ENCODE data around the gene SLC25A11.
"Not testable (repeated sequence)": the region's sequence is repeated elsewhere in the genome, so short reads cannot be mapped to it uniquely, and the experiment has no call there.

Gene SLC25A11

GRCh38 chr17:4934173-4934979, 5.5 kb downstream of the SLC25A11 start:
- Mint-ChIP-seq H3K36me3 (ENCODE audit: low read depth) (peaks cover 10% of the 10 kb centered on the region), H3K4me3 (peak overlapping the region in 2 of 3 experiments; percentile 0 to 15), H3K27me3 (ENCODE audit: low read depth) (no peaks in the 10 kb centered on the region), H3K27ac (peak overlapping the region in 1 of 3 experiments; percentile 26), H3K4me1 (peaks cover 23% of the 10 kb centered on the region), H3K9me3 (no peaks in the 10 kb centered on the region)
- peak in 1 of 3 experiments; percentile 8 for TF ChIP-seq CTCF (IDR thresholded peaks at IDR 0.05; ENCODE audit: unreplicated experiment in 3 of 3)

GRCh38 chr17:4933646-4934045, 6.2 kb downstream of the SLC25A11 start:
- no peaks in the 10 kb centered on the region for H3K27me3 Mint-ChIP-seq (ENCODE audit: low read depth)
- H3K9me3 Mint-ChIP-seq, result no peaks in the 10 kb centered on the region
- H3K4me3 Mint-ChIP-seq, result no peak overlapping the region
- TF ChIP-seq CTCF (IDR thresholded peaks at IDR 0.05; ENCODE audit: unreplicated experiment in 3 of 3), result no peak
- peaks cover 16% of the 10 kb centered on the region for H3K4me1 Mint-ChIP-seq
- H3K36me3 Mint-ChIP-seq (ENCODE audit: low read depth), result peaks cover 10% of the 10 kb centered on the region
- peak overlapping the region in 1 of 3 experiments; percentile 47 for H3K27ac Mint-ChIP-seq

- Mint-ChIP-seq H3K27ac (no peak overlapping the region), H3K36me3 (ENCODE audit: low read depth) (peaks cover 10% of the 10 kb centered on the region), H3K9me3 (no peaks in the 10 kb centered on the region), H3K4me3 (no peak overlapping the region), H3K27me3 (ENCODE audit: low read depth) (no peaks in the 10 kb centered on the region), H3K4me1 (peaks cover 10% of the 10 kb centered on the region)
- no peak for TF ChIP-seq CTCF (IDR thresholded peaks at IDR 0.05; ENCODE audit: unreplicated experiment in 3 of 3)
Measured at GRCh38 chr17:4932756-4933155, 7.1 kb downstream of the SLC25A11 start.

GRCh38 chr17:4931963-4932362, 7.9 kb downstream of the SLC25A11 start, which contains the start of gene GP1BA:
TSS of gene GP1BA (plus strand) at chr17:4932277. CDS start at chr17:4932605, 328 bp downstream.
- no peak within 1 kb of the TSS for H3K4me3 Mint-ChIP-seq
- H3K4me1 Mint-ChIP-seq, result peaks cover 10% of the 10 kb centered on the region
- no peak for TF ChIP-seq CTCF (IDR thresholded peaks at IDR 0.05; ENCODE audit: unreplicated experiment in 3 of 3)
- peaks cover 10% of the 10 kb centered on the region for H3K36me3 Mint-ChIP-seq (ENCODE audit: low read depth)
- no peak within 1 kb of the TSS for H3K27ac Mint-ChIP-seq
- H3K9me3 Mint-ChIP-seq, result no peaks in the 10 kb centered on the region
- no peaks in the 10 kb centered on the region for H3K27me3 Mint-ChIP-seq (ENCODE audit: low read depth)

- no peaks in the 10 kb centered on the region for H3K27me3 Mint-ChIP-seq (ENCODE audit: low read depth)
- no peak overlapping the region for H3K27ac Mint-ChIP-seq
- no peaks in the 10 kb centered on the region for H3K9me3 Mint-ChIP-seq
- TF ChIP-seq CTCF (IDR thresholded peaks at IDR 0.05; ENCODE audit: unreplicated experiment in 3 of 3), result no peak
- peaks cover 2% of the 10 kb centered on the region for H3K4me1 Mint-ChIP-seq
- H3K36me3 Mint-ChIP-seq (ENCODE audit: low read depth), result peaks cover 5% of the 10 kb centered on the region
- H3K4me3 Mint-ChIP-seq, result no peak overlapping the region
Measured at GRCh38 chr17:4928881-4929280, 11.0 kb downstream of the SLC25A11 start.

- not testable (repeated sequence) for H3K36me3 Mint-ChIP-seq (ENCODE audit: low read depth); H3K4me3 Mint-ChIP-seq; H3K4me1 Mint-ChIP-seq; H3K27me3 Mint-ChIP-seq (ENCODE audit: low read depth); H3K9me3 Mint-ChIP-seq
- peak overlapping the region in 1 of 3 experiments; percentile 58 for H3K27ac Mint-ChIP-seq
Measured at GRCh38 chr17:4926577-4927335, 13.1 kb downstream of the SLC25A11 start.
